ENCODE data around the gene RASL10B. TPM values are rescaled to one million over a fixed set of nuclear protein-coding genes. Genes with fewer than 3 reads are reported as not detected.

RASL10B gene
- total and polyA plus RNA-seq, 10 of the 15 experiments (the other 5 are each of a cell fraction or from before 2014, with no cell fraction given) = not detected

DNA sequence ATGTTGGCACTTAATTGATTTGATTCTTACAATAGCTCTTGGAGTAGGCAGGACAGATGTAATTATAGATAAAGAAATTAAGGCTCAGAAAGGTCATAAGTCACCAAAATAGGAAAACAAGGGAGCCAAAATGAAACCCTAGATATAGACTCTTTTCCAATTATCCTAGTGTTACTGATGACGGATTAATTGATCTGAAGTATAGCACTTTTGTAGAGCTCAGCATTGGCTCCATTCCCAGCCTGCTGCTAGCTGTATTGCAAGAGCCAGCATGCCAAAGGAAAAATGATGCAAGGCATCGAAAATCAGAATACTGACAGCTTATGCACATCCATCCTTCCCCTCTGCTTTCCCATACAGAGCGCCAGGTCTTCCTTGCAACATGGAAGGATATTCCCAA is 21.6 kb upstream of the RASL10B start:
- POLR2A ChIA-PET = no interaction called here
- Histone ChIP-seq H4K20me1 (ENCODE audit: control insufficient read depth, insufficient read depth) (no peaks in the 10 kb centered on the region), H3K36me3 (ENCODE audit: control insufficient read depth in 2 of 2, insufficient read depth in 2 of 2, low read length in 1 of 2) (peaks cover 1 to 26% of the 10 kb centered on the region in 2 experiments; a peak in 3 of 4 replicates), H3K4me3 (no peak overlapping the region), H3K4me1 (ENCODE audit: control insufficient read depth, insufficient read depth, low read length) (no peaks in the 10 kb centered on the region; the same call in 1 of the 2 replicates), H3K9me3 (replicated peaks; ENCODE audit: control insufficient read depth, insufficient read depth, low read length) (no peaks in the 10 kb centered on the region), H3K27me3 (replicated peaks in 1 of 2; ENCODE audit: control insufficient read depth in 2 of 2, insufficient read depth in 2 of 2, low read length in 1 of 2) (no peaks in the 10 kb centered on the region), H2AFZ (ENCODE audit: control insufficient read depth, low read depth, low read length) (no peak overlapping the region), H3K4me2 (ENCODE audit: control insufficient read depth, insufficient read depth) (no peak overlapping the region), H3K27ac (ENCODE audit: control insufficient read depth, insufficient read depth) (no peak overlapping the region), H3K79me2 (ENCODE audit: control insufficient read depth, insufficient read depth, low read length) (no peaks in the 10 kb centered on the region), H3K9ac (ENCODE audit: control insufficient read depth, insufficient read depth, low read length) (no peak overlapping the region)
- DNase-seq (ENCODE audit: low read depth, low spot score) (no peak), FAIRE-seq (no peak), ATAC-seq (no peak)
- CTCF ChIA-PET = interaction anchor here (2.2 to 2.7 kb wide), 2 partner anchors 38 to 97 kb away, joined by 5 to 18 read pairs; no protein-coding TSS in a partner anchor
- TF ChIP-seq ZNF622 (IDR thresholded peaks at IDR 0.05) (no peak), EZH2 (IDR thresholded peaks at IDR 0.05; ENCODE audit: borderline replicate concordance, control insufficient read depth, low read depth, low read length) (no peak), POLR2AphosphoS5 (IDR thresholded peaks at IDR 0.05; ENCODE audit: low read length) (no peak), BMI1 (IDR thresholded peaks at IDR 0.05; ENCODE audit: borderline replicate concordance) (no peak), PAX5 (IDR thresholded peaks at IDR 0.05; ENCODE audit: borderline replicate concordance, low read depth, low read length) (no peak), ZNF384 (IDR thresholded peaks at IDR 0.05; ENCODE audit: borderline replicate concordance, low read depth, low read length) (no peak), SMAD5 (IDR thresholded peaks at IDR 0.05; ENCODE audit: low read depth) (no peak), RB1 (IDR thresholded peaks at IDR 0.05; ENCODE audit: borderline replicate concordance) (no peak), NBN (IDR thresholded peaks at IDR 0.05) (no peak), CHD2 (IDR thresholded peaks at IDR 0.05; ENCODE audit: borderline replicate concordance, low read depth, low read length) (no peak), CREB1 (IDR thresholded peaks at IDR 0.05; ENCODE audit: low read depth) (no peak), NRF1 (conservative IDR thresholded peaks at IDR 0.05; ENCODE audit: low read depth, low read length) (no peak), ZNF217 (IDR thresholded peaks at IDR 0.05) (no peak), KDM1A (IDR thresholded peaks at IDR 0.05; ENCODE audit: borderline replicate concordance) (no peak), TAF1 (IDR thresholded peaks at IDR 0.05; ENCODE audit: borderline replicate concordance, low read depth, low read length) (no peak), PML (IDR thresholded peaks at IDR 0.05; ENCODE audit: low read length) (no peak)
- TF ChIP-seq, protein P1, sequence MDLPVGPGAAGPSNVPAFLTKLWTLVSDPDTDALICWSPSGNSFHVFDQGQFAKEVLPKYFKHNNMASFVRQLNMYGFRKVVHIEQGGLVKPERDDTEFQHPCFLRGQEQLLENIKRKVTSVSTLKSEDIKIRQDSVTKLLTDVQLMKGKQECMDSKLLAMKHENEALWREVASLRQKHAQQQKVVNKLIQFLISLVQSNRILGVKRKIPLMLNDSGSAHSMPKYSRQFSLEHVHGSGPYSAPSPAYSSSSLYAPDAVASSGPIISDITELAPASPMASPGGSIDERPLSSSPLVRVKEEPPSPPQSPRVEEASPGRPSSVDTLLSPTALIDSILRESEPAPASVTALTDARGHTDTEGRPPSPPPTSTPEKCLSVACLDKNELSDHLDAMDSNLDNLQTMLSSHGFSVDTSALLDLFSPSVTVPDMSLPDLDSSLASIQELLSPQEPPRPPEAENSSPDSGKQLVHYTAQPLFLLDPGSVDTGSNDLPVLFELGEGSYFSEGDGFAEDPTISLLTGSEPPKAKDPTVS (IDR thresholded peaks at IDR 0.05; ENCODE audit: low read depth, low read length) = no peak
- TF ChIP-seq, protein P2, sequence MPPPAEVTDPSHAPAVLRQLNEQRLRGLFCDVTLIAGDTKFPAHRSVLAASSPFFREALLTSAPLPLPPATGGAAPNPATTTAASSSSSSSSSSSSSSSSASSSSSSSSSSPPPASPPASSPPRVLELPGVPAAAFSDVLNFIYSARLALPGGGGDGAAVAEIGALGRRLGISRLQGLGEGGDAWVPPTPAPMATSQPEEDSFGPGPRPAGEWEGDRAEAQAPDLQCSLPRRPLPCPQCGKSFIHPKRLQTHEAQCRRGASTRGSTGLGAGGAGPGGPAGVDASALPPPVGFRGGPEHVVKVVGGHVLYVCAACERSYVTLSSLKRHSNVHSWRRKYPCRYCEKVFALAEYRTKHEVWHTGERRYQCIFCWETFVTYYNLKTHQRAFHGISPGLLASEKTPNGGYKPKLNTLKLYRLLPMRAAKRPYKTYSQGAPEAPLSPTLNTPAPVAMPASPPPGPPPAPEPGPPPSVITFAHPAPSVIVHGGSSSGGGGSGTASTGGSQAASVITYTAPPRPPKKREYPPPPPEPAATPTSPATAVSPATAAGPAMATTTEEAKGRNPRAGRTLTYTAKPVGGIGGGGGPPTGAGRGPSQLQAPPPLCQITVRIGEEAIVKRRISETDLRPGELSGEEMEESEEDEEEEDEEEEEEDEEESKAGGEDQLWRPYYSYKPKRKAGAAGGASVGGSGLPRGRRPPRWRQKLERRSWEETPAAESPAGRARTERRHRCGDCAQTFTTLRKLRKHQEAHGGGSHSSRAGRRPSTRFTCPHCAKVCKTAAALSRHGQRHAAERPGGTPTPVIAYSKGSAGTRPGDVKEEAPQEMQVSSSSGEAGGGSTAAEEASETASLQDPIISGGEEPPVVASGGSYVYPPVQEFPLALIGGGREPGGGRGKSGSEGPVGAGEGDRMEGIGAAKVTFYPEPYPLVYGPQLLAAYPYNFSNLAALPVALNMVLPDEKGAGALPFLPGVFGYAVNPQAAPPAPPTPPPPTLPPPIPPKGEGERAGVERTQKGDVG (CRISPR knock-in tag; IDR thresholded peaks at IDR 0.05) = no peak
- TF ChIP-seq, protein P3, sequence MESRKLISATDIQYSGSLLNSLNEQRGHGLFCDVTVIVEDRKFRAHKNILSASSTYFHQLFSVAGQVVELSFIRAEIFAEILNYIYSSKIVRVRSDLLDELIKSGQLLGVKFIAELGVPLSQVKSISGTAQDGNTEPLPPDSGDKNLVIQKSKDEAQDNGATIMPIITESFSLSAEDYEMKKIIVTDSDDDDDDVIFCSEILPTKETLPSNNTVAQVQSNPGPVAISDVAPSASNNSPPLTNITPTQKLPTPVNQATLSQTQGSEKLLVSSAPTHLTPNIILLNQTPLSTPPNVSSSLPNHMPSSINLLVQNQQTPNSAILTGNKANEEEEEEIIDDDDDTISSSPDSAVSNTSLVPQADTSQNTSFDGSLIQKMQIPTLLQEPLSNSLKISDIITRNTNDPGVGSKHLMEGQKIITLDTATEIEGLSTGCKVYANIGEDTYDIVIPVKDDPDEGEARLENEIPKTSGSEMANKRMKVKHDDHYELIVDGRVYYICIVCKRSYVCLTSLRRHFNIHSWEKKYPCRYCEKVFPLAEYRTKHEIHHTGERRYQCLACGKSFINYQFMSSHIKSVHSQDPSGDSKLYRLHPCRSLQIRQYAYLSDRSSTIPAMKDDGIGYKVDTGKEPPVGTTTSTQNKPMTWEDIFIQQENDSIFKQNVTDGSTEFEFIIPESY (IDR thresholded peaks at IDR 0.05) = no peak
- WGBS (ENCODE audit: insufficient coverage, insufficient replicate concordance, low lambda C conversion rate, missing lambda C conversion rate) = 96% methylated on average over 3 of the region's 3 CpGs
- RAD21 ChIA-PET (ENCODE audit: unreplicated experiment) = no interaction called here
- SMC1A ChIA-PET (ENCODE audit: uncharacterized antibody, unreplicated experiment) = interaction anchor here (0.6 to 1.6 kb wide), 4 partner anchors 8 to 89 kb away, joined by 3 to 4 read pairs (median 4); no protein-coding TSS in a partner anchor
- in situ Hi-C loops (cut with MboI) = no loop called here
- intact Hi-C loops (cut with micrococcal nuclease; ENCODE audit: unreplicated experiment) = no loop called here
- no TSS peak for BruUV-seq (replicated peaks)

Measured in GM12878 (cell line).